Naive thymus-derived CD4-positive, alpha-beta T cell (primary cell): ENCODE measurements around the gene THOP1. TPM values are rescaled to one million over a fixed set of nuclear protein-coding genes. Genes with fewer than 3 reads are reported as not detected.

ENCODE experiments used
- ATAC-seq: fragments of 150-1000 bp; cut with Tn5 transposase; 2 replicates; pipeline ENCODE4 v1.10.0; 2021; ENCODE audit warnings: mild to moderate bottlenecking, moderate library complexity
- CTCF ChIA-PET: fragments of 350-600 bp; sonication (Branson Sonifier 250); formaldehyde crosslinking; loops from one replicate; lab custom pipeline; 2021; ENCODE audit warnings: antibody characterized with exemption; lab: Charles Lee
- POLR2A ChIA-PET: fragments of 350-600 bp; sonication (Branson Sonifier 250); formaldehyde crosslinking; loops from one replicate; lab custom pipeline; 2021; ENCODE audit warnings: antibody characterized with exemption, inconsistent platforms; lab: Charles Lee
- DNase-seq, 9 donors: peaks; one replicate each; pipeline versions ENCODE4 v3.0.0 to v3.0.0-alpha.2; 2020 to 2022; ENCODE audit warnings: mixed read lengths in 1 of 9
- H3K27ac ChIP-seq: one replicate; pipeline ENCODE4 v1.7.0; 2013; ENCODE audit warnings: mild to moderate bottlenecking, low read depth, low read length, moderate library complexity
- H3K27me3 ChIP-seq, 2 donors: one replicate each; pipeline ENCODE4 v1.7.0; 2013; ENCODE audit warnings: low read length in 2 of 2, mild to moderate bottlenecking in 2 of 2, moderate library complexity in 2 of 2; ENCODE audit not compliant: control insufficient read depth in 2 of 2, insufficient read depth in 2 of 2
- H3K36me3 ChIP-seq, 3 experiments: 1 replicate in 2 of 3; 2 replicates in 1 of 3; pipeline ENCODE4 v1.7.0; 2013; ENCODE audit warnings: low read length in 3 of 3, mild to moderate bottlenecking in 3 of 3, moderate library complexity in 1 of 3; ENCODE audit not compliant: insufficient read depth in 3 of 3, control insufficient read depth in 2 of 3
- H3K4me1 ChIP-seq, 2 donors: one replicate each; pipeline ENCODE4 v1.7.0; 2013; ENCODE audit warnings: low read length in 2 of 2, mild to moderate bottlenecking in 2 of 2, moderate library complexity in 1 of 2; ENCODE audit not compliant: control insufficient read depth in 2 of 2, insufficient read depth in 2 of 2
- H3K4me3 ChIP-seq: 2 replicates; pipeline ENCODE4 v1.7.0; 2013; ENCODE audit warnings: mild to moderate bottlenecking, low read length
- H3K9me3 ChIP-seq, 3 experiments: 1 replicate in 2 of 3; 2 replicates in 1 of 3; pipeline ENCODE4 v1.7.0; 2013; ENCODE audit warnings: low read length in 3 of 3; ENCODE audit not compliant: control insufficient read depth in 2 of 3
- H3K27ac Mint-ChIP-seq, 9 donors: one replicate each; pipeline ENCODE4 v1.8.0; 2020 to 2022; ENCODE audit warnings: mixed read lengths in 9 of 9, mild to moderate bottlenecking in 8 of 9, moderate library complexity in 5 of 9, inconsistent platforms in 2 of 9
- H3K27me3 Mint-ChIP-seq, 5 donors: one replicate each; pipeline ENCODE4 v1.8.0; 2021 to 2022; ENCODE audit warnings: mixed read lengths in 5 of 5, mild to moderate bottlenecking in 1 of 5
- H3K36me3 Mint-ChIP-seq, 5 donors: one replicate each; pipeline ENCODE4 v1.8.0; 2020 to 2022; ENCODE audit warnings: mixed read lengths in 5 of 5, mild to moderate bottlenecking in 3 of 5, inconsistent platforms in 1 of 5
- H3K4me1 Mint-ChIP-seq, 7 donors: one replicate each; pipeline ENCODE4 v1.8.0; 2020 to 2022; ENCODE audit warnings: mixed read lengths in 7 of 7, mild to moderate bottlenecking in 3 of 7, inconsistent platforms in 1 of 7
- H3K4me3 Mint-ChIP-seq, 10 donors: one replicate each; pipeline ENCODE4 v1.8.0; 2020 to 2022; ENCODE audit warnings: mild to moderate bottlenecking in 10 of 10, mixed read lengths in 10 of 10, moderate library complexity in 6 of 10, inconsistent platforms in 2 of 10
- H3K9me3 Mint-ChIP-seq, 11 donors: one replicate each; pipeline ENCODE4 v1.8.0; 2020 to 2022; ENCODE audit warnings: mixed read lengths in 11 of 11, mild to moderate bottlenecking in 4 of 11, inconsistent platforms in 1 of 11, moderate library complexity in 1 of 11
- intact Hi-C, 2 donors: fragments of 100-400 bp; cut with micrococcal nuclease; formaldehyde crosslinking; loops; one replicate each; pipeline ENCODE4 v1.15.1; 2023
- polyA plus RNA-seq, 2 donors: library from polyadenylated mRNA; unstranded; fragments of 300-500 nt; fragmentation: Illumina TruSeq; gene quantifications; one replicate each; pipeline ENCODE4 v1.2.3, GENCODE V29; 2021
- total RNA-seq, 6 experiments: library from RNA in 5 of 6; stranded (reverse) in 5 of 6; gene quantifications; 1 replicate in 5 of 6; 2 replicates in 1 of 6; pipeline ENCODE4 v1.2.3 and lab custom pipeline; 2021 to 2026

THOP1 gene
- total and polyA plus RNA-seq, 7 experiments from 2014 or later, result 26.4 to 98.2 (median 29.7) TPM

- ChIA-PET CTCF (interaction anchor here (0.9 kb wide), 1 partner anchor 15 kb away, joined by 3 read pairs; no protein-coding TSS in a partner anchor), POLR2A (no interaction called here)
- Histone ChIP-seq H3K9me3 (no peaks in the 10 kb centered on the region), H3K36me3 (peaks cover 0 to 81% (median 4%) of the 10 kb centered on the region in 3 experiments), H3K27ac (no peak overlapping the region), H3K27me3 (no peaks in the 10 kb centered on the region), H3K4me1 (no peaks in the 10 kb centered on the region), H3K4me3 (no peak overlapping the region)
- H3K4me3 Mint-ChIP-seq, result no peak overlapping the region
- DNase-seq (no peak), ATAC-seq (no peak)
- H3K27ac Mint-ChIP-seq, result no peak overlapping the region
- H3K4me1 Mint-ChIP-seq, result peaks cover 0 to 6% (median 0%) of the 10 kb centered on the region in 7 donors
- H3K36me3 Mint-ChIP-seq, result peaks cover 13 to 20% (median 13%) of the 10 kb centered on the region in 5 donors
- intact Hi-C loops, result no loop called here
- no peaks in the 10 kb centered on the region for H3K9me3 Mint-ChIP-seq
- H3K27me3 Mint-ChIP-seq, result no peaks in the 10 kb centered on the region
These were observed 19.1 kb downstream of the THOP1 start for GRCh38 chr19:2804156-2805004.

- Mint-ChIP-seq H3K9me3 (no peaks in the 10 kb centered on the region), H3K27ac (no peak overlapping the region), H3K27me3 (no peaks in the 10 kb centered on the region), H3K4me3 (no peak overlapping the region), H3K36me3 (peaks cover 13 to 22% (median 13%) of the 10 kb centered on the region in 5 donors), H3K4me1 (peaks cover 0 to 6% (median 0%) of the 10 kb centered on the region in 7 donors)
- DNase-seq, result no peak
- no peaks in the 10 kb centered on the region for H3K4me1 ChIP-seq
- H3K4me3 ChIP-seq, result no peak overlapping the region
- no peaks in the 10 kb centered on the region for H3K9me3 ChIP-seq
- no peak for ATAC-seq
- intact Hi-C loops, result no loop called here
- CTCF ChIA-PET, result interaction anchor here (0.9 kb wide), 1 partner anchor 14 kb away, joined by 3 read pairs; no protein-coding TSS in a partner anchor
- POLR2A ChIA-PET, result no interaction called here
- peaks cover 0 to 81% (median 6%) of the 10 kb centered on the region in 3 experiments for H3K36me3 ChIP-seq
- H3K27me3 ChIP-seq, result no peaks in the 10 kb centered on the region
- no peak overlapping the region for H3K27ac ChIP-seq
These were observed 20.1 kb downstream of the THOP1 start for GRCh38 chr19:2805261-2805900.

GRCh38 chr19:2805991-2806649 lies 20.8 kb downstream of the THOP1 start:
- Histone ChIP-seq H3K27ac (no peak overlapping the region), H3K4me1 (no peaks in the 10 kb centered on the region), H3K27me3 (no peaks in the 10 kb centered on the region), H3K4me3 (no peak overlapping the region), H3K9me3 (no peaks in the 10 kb centered on the region), H3K36me3 (peaks cover 0 to 80% (median 6%) of the 10 kb centered on the region in 3 experiments)
- no peak overlapping the region for H3K27ac Mint-ChIP-seq
- intact Hi-C loops, result no loop called here
- no peak for DNase-seq
- ChIA-PET CTCF (no interaction called here), POLR2A (no interaction called here)
- H3K36me3 Mint-ChIP-seq, result peaks cover 9 to 18% (median 13%) of the 10 kb centered on the region in 5 donors
- peaks cover 0 to 6% (median 0%) of the 10 kb centered on the region in 7 donors for H3K4me1 Mint-ChIP-seq
- ATAC-seq, result no peak
- no peaks in the 10 kb centered on the region for H3K27me3 Mint-ChIP-seq
- H3K4me3 Mint-ChIP-seq, result no peak overlapping the region
- no peaks in the 10 kb centered on the region for H3K9me3 Mint-ChIP-seq

- CTCF ChIA-PET, result no interaction called here
These were observed 21.6 kb downstream of the THOP1 start for GRCh38 chr19:2806736-2807378.

GRCh38 chr19:2807379-2808128 lies 22.3 kb downstream of the THOP1 start:
- Mint-ChIP-seq H3K4me1 (peaks cover 0 to 4% (median 0%) of the 10 kb centered on the region in 7 donors), H3K4me3 (no peak overlapping the region), H3K27ac (no peak overlapping the region), H3K36me3 (peaks cover 7 to 16% (median 11%) of the 10 kb centered on the region in 5 donors), H3K9me3 (no peaks in the 10 kb centered on the region), H3K27me3 (no peaks in the 10 kb centered on the region)
- no peaks in the 10 kb centered on the region for H3K4me1 ChIP-seq
- no peak overlapping the region for H3K4me3 ChIP-seq
- no peak overlapping the region for H3K27ac ChIP-seq
- CTCF ChIA-PET, result no interaction called here
- no peaks in the 10 kb centered on the region for H3K27me3 ChIP-seq
- POLR2A ChIA-PET, result interaction anchor here (0.6 kb wide), 1 partner anchor 23 kb away, joined by 3 read pairs; no protein-coding TSS in a partner anchor
- DNase-seq, result no peak
- intact Hi-C loops, result no loop called here
- ATAC-seq, result no peak
- peaks cover 0 to 75% (median 6%) of the 10 kb centered on the region in 3 experiments for H3K36me3 ChIP-seq
- H3K9me3 ChIP-seq, result no peaks in the 10 kb centered on the region

More at GRCh38 chr19:2806736-2807378, 21.6 kb downstream of the THOP1 start:
- ATAC-seq (no peak), DNase-seq (no peak)
- Histone ChIP-seq H3K4me3 (no peak overlapping the region), H3K4me1 (no peaks in the 10 kb centered on the region), H3K27ac (no peak overlapping the region), H3K27me3 (no peaks in the 10 kb centered on the region), H3K36me3 (peaks cover 0 to 80% (median 6%) of the 10 kb centered on the region in 3 experiments), H3K9me3 (no peaks in the 10 kb centered on the region)
- intact Hi-C loops, result no loop called here
- POLR2A ChIA-PET, result interaction anchor here (0.6 kb wide), 1 partner anchor 24 kb away, joined by 3 read pairs; no protein-coding TSS in a partner anchor
- Mint-ChIP-seq H3K36me3 (peaks cover 8 to 18% (median 13%) of the 10 kb centered on the region in 5 donors), H3K27me3 (no peaks in the 10 kb centered on the region), H3K4me1 (peaks cover 0 to 6% (median 0%) of the 10 kb centered on the region in 7 donors), H3K4me3 (no peak overlapping the region), H3K9me3 (no peaks in the 10 kb centered on the region), H3K27ac (no peak overlapping the region)
